CD14-positive monocyte (primary cell): ENCODE data around the gene ITPKB. TPM values are rescaled to one million over a fixed set of nuclear protein-coding genes. Genes with fewer than 3 reads are reported as not detected.

Experiments used
- DNase-seq, 3 donors: peaks; one replicate each; pipeline ENCODE4 v3.0.0-alpha.2; 2011 to 2022
- H2AFZ ChIP-seq: 2 replicates; pipeline ENCODE4 v1.6.0; 2012; ENCODE audit warnings: mild to moderate bottlenecking, low read depth, low read length, inconsistent platforms; ENCODE audit not compliant: insufficient read depth, poor library complexity, severe bottlenecking
- H3K27ac ChIP-seq, 2 donors: 1 replicate in 1 of 2; 2 replicates in 1 of 2; pipeline ENCODE4 v1.5.1; 2012 to 2013; ENCODE audit warnings: low read length in 2 of 2, control low read depth in 1 of 2, inconsistent platforms in 1 of 2, low read depth in 1 of 2, mild to moderate bottlenecking in 1 of 2
- H3K27me3 ChIP-seq, 2 donors: one replicate each; pipeline versions ENCODE4 v1.6.0 to v1.6.1; 2011 to 2013; ENCODE audit warnings: low read length in 2 of 2; ENCODE audit not compliant: control insufficient read depth in 2 of 2, insufficient read depth in 2 of 2
- H3K36me3 ChIP-seq, 2 donors: replicated peaks in 1 of 2; 1 replicate in 1 of 2; 2 replicates in 1 of 2; pipeline versions ENCODE4 v1.5.1 to v1.6.1; 2012 to 2013; ENCODE audit warnings: low read length in 2 of 2, control low read depth in 1 of 2, inconsistent platforms in 1 of 2, mild to moderate bottlenecking in 1 of 2; ENCODE audit not compliant: insufficient read depth in 2 of 2, control insufficient read depth in 1 of 2
- H3K4me1 ChIP-seq, 2 donors: 1 replicate in 1 of 2; 2 replicates in 1 of 2; pipeline versions ENCODE4 v1.5.1 to v1.6.1; 2012 to 2013; ENCODE audit warnings: low read length in 2 of 2, control low read depth in 1 of 2, inconsistent platforms in 1 of 2, mild to moderate bottlenecking in 1 of 2, moderate library complexity in 1 of 2; ENCODE audit not compliant: insufficient read depth in 2 of 2, control insufficient read depth in 1 of 2
- H3K4me2 ChIP-seq: replicated peaks from 2 replicates; pipeline ENCODE3; 2012; ENCODE audit warnings: low read length, moderate library complexity, mild to moderate bottlenecking; ENCODE audit not compliant: poor library complexity, severe bottlenecking; ENCODE audit errors: extremely low read depth
- H3K4me3 ChIP-seq, 3 experiments: fragments of 200-600 bp in 1 of 3; sonication (generic) in 1 of 3; replicated peaks in 1 of 3; 1 replicate in 2 of 3; 2 replicates in 1 of 3; pipeline ENCODE4 v1.5.1; 2011 to 2013; ENCODE audit warnings: low read length in 3 of 3, mild to moderate bottlenecking in 3 of 3, control low read depth in 2 of 3, low read depth in 2 of 3, inconsistent platforms in 1 of 3, moderate library complexity in 1 of 3
- H3K79me2 ChIP-seq: 2 replicates; pipeline ENCODE4 v1.6.0; 2012; ENCODE audit warnings: mild to moderate bottlenecking, control low read depth, inconsistent platforms, low read length, moderate library complexity; ENCODE audit not compliant: insufficient read depth
- H3K9ac ChIP-seq: 2 replicates; pipeline ENCODE4 v1.6.0; 2017; ENCODE audit warnings: low read length, mild to moderate bottlenecking; ENCODE audit not compliant: insufficient read depth, poor library complexity, severe bottlenecking
- H3K9me3 ChIP-seq, 2 donors: replicated peaks in 1 of 2; 1 replicate in 1 of 2; 2 replicates in 1 of 2; pipeline versions ENCODE4 v1.5.1 to v1.6.1; 2012 to 2013; ENCODE audit warnings: low read length in 2 of 2, control low read depth in 1 of 2; ENCODE audit not compliant: control insufficient read depth in 1 of 2, insufficient read depth in 1 of 2
- H4K20me1 ChIP-seq: 2 replicates; pipeline ENCODE4 v1.6.0; 2012; ENCODE audit warnings: mild to moderate bottlenecking, low read length, control low read depth, moderate library complexity; ENCODE audit not compliant: insufficient read depth
- H3K27ac Mint-ChIP-seq, 7 donors: one replicate each; pipeline ENCODE4 v1.8.0; 2020; ENCODE audit warnings: mild to moderate bottlenecking in 7 of 7, mixed read lengths in 7 of 7, moderate library complexity in 6 of 7, inconsistent platforms in 2 of 7
- H3K27me3 Mint-ChIP-seq, 3 donors: one replicate each; pipeline ENCODE4 v1.8.0; 2021 to 2022; ENCODE audit warnings: low read depth in 3 of 3, mild to moderate bottlenecking in 3 of 3, mixed read lengths in 3 of 3, moderate library complexity in 3 of 3, inconsistent platforms in 1 of 3
- H3K36me3 Mint-ChIP-seq, 2 donors: one replicate each; pipeline ENCODE4 v1.8.0; 2020; ENCODE audit warnings: mixed read lengths in 2 of 2, inconsistent platforms in 1 of 2, mild to moderate bottlenecking in 1 of 2
- H3K4me1 Mint-ChIP-seq: one replicate; pipeline ENCODE4 v1.8.0; 2020; ENCODE audit warnings: mild to moderate bottlenecking, mixed read lengths
- H3K4me3 Mint-ChIP-seq, 2 donors: one replicate each; pipeline ENCODE4 v1.8.0; 2020; ENCODE audit warnings: mild to moderate bottlenecking in 2 of 2, mixed read lengths in 2 of 2, moderate library complexity in 1 of 2
- H3K9me3 Mint-ChIP-seq, 7 donors: one replicate each; pipeline ENCODE4 v1.8.0; 2020 to 2022; ENCODE audit warnings: mixed read lengths in 7 of 7, mild to moderate bottlenecking in 6 of 7, moderate library complexity in 6 of 7, inconsistent platforms in 2 of 7
- WGBS: methylation state at CpG from one replicate; pipeline ENCODE4 v1.1.5; 2013; ENCODE audit warnings: missing lambda C conversion rate; ENCODE audit not compliant: insufficient coverage; 5-methylcytosine and 5-hydroxymethylcytosine counted together
- intact Hi-C, 2 donors: fragments of 100-400 bp; cut with micrococcal nuclease; formaldehyde crosslinking; loops; one replicate each; pipeline versions ENCODE4 v1.15.0 to v1.15.1; 2023
- polyA plus RNA-seq, 3 donors: library from polyadenylated mRNA; depleted of rRNA in 1 of 3; unstranded in 2 of 3; stranded (reverse) in 1 of 3; fragments of 300-500 nt in 2 of 3; fragments of >200 nt in 1 of 3; fragmentation: Illumina TruSeq in 2 of 3; gene quantifications; 1 replicate in 2 of 3; 2 replicates in 1 of 3; pipeline ENCODE4 v1.2.3, GENCODE V29; 2012 to 2021
- TF ChIP-seq, protein P1 (sequence below): fragments of 200-600 bp; IDR thresholded peaks from one replicate; pipeline ENCODE4 v1.8.0; 2022; ENCODE audit warnings: antibody characterized with exemption, mild to moderate bottlenecking

ITPKB gene
- polyA plus RNA-seq, 3 donors, result 7.3 to 14.4 (median 10.2) TPM

DNA sequence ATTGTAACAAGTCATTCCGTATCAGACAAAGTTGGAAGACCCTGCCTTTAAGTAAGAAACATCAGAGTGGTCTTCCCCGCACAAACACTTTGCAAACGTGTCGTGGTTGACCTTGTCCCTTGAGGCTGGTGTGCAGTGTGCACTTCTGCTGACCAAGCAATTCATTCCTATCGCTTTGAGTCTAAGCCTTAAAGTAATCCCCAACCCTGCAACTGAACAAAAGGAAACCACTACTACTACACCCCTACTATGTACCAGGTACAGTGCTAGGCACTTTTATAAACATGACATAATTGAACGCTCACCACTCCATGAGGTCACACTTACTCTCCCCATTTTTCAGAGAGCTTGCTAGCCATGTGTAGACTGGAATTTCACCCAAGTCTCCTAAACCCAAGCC is 10.6 kb downstream of the ITPKB start:
- Histone ChIP-seq H4K20me1 (peaks cover 99% of the 10 kb centered on the region), H3K4me1 (peaks cover 39 to 74% of the 10 kb centered on the region in 2 donors), H3K79me2 (peaks cover 98% of the 10 kb centered on the region), H3K4me2 (no peak overlapping the region), H3K9ac (no peak overlapping the region), H3K9me3 (no peaks in the 10 kb centered on the region), H2AFZ (no peak overlapping the region), H3K36me3 (peaks cover 11 to 69% of the 10 kb centered on the region in 2 donors), H3K27me3 (no peaks in the 10 kb centered on the region), H3K27ac (peak overlapping the region in 1 of 2 donors; percentile 55), H3K4me3 (no peak overlapping the region)
- Mint-ChIP-seq H3K4me1 (peaks cover 92% of the 10 kb centered on the region), H3K9me3 (no peaks in the 10 kb centered on the region), H3K36me3 (peaks cover 77 to 82% of the 10 kb centered on the region in 2 donors), H3K27me3 (peaks cover 0 to 1% (median 0%) of the 10 kb centered on the region in 3 donors), H3K4me3 (no peak overlapping the region), H3K27ac (peak overlapping the region in 3 of 7 donors; percentile 33 to 70 (median 62))
- DNase-seq, result no peak
- TF ChIP-seq, protein P1, sequence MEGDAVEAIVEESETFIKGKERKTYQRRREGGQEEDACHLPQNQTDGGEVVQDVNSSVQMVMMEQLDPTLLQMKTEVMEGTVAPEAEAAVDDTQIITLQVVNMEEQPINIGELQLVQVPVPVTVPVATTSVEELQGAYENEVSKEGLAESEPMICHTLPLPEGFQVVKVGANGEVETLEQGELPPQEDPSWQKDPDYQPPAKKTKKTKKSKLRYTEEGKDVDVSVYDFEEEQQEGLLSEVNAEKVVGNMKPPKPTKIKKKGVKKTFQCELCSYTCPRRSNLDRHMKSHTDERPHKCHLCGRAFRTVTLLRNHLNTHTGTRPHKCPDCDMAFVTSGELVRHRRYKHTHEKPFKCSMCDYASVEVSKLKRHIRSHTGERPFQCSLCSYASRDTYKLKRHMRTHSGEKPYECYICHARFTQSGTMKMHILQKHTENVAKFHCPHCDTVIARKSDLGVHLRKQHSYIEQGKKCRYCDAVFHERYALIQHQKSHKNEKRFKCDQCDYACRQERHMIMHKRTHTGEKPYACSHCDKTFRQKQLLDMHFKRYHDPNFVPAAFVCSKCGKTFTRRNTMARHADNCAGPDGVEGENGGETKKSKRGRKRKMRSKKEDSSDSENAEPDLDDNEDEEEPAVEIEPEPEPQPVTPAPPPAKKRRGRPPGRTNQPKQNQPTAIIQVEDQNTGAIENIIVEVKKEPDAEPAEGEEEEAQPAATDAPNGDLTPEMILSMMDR, result no peak
- intact Hi-C loops, result no loop called here
- WGBS, result 88% methylated on average over 6 of the region's 6 CpGs

DNA sequence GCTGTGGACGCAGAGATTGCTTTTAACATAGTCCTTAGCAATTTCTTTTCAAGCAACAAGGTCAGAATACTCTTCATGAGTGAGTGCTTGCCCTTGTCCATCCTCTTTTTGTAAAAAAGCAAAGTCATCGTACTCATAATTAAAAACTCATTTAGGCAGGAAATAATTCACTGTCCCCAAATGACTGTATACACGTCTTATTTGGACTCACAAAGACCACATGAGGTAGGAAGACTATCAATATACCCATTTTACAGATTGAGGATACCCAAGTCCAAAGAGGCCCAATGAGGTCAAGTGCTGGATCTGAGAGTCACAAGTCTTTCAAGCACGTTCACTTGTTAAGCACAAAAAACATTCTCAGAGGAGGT is 13.2 kb downstream of the ITPKB start:
- no peak for DNase-seq
- intact Hi-C loops, result no loop called here
- TF ChIP-seq, protein P1, result no peak

More for the DNA sequence above, 13.2 kb downstream of the ITPKB start:
- Mint-ChIP-seq H3K27ac (peak overlapping the region in 2 of 7 donors; percentile 7 to 28), H3K9me3 (no peaks in the 10 kb centered on the region), H3K4me3 (no peak overlapping the region), H3K4me1 (peaks cover 88% of the 10 kb centered on the region), H3K36me3 (peaks cover 75 to 79% of the 10 kb centered on the region in 2 donors), H3K27me3 (peaks cover 0 to 1% (median 0%) of the 10 kb centered on the region in 3 donors)
- Histone ChIP-seq H3K9ac (no peak overlapping the region), H3K79me2 (peaks cover 93% of the 10 kb centered on the region), H3K4me3 (no peak overlapping the region), H3K27ac (peak overlapping the region in 1 of 2 donors; percentile 55), H3K4me2 (no peak overlapping the region), H3K36me3 (peaks cover 20 to 69% of the 10 kb centered on the region in 2 donors), H3K9me3 (no peaks in the 10 kb centered on the region), H2AFZ (no peak overlapping the region), H3K27me3 (no peaks in the 10 kb centered on the region), H4K20me1 (peaks cover 88% of the 10 kb centered on the region), H3K4me1 (peaks cover 28 to 59% of the 10 kb centered on the region in 2 donors)
- WGBS, result 67% methylated on average over 2 of the region's 4 CpGs
